Suprapubic skin (tissue), 3 donors: ENCODE data around the gene CALCA.

Experiments used
- POLR2A ChIP-seq, 2 donors: fragments of 450-650 bp; IDR thresholded peaks; one replicate each; pipeline ENCODE4 v1.6.1; 2017; ENCODE audit warnings: antibody characterized with exemption in 2 of 2, mild to moderate bottlenecking in 2 of 2, moderate library complexity in 2 of 2
- TF ChIP-seq, protein P1 (sequence below), 2 donors: fragments of 200-600 bp in 1 of 2; fragments of 450-650 bp in 1 of 2; sonication (generic) in 1 of 2; IDR thresholded peaks; one replicate each; pipeline ENCODE4 v1.5.1; 2016 to 2019; ENCODE audit warnings: antibody characterized with exemption in 2 of 2, mild to moderate bottlenecking in 1 of 2, moderate library complexity in 1 of 2

DNA sequence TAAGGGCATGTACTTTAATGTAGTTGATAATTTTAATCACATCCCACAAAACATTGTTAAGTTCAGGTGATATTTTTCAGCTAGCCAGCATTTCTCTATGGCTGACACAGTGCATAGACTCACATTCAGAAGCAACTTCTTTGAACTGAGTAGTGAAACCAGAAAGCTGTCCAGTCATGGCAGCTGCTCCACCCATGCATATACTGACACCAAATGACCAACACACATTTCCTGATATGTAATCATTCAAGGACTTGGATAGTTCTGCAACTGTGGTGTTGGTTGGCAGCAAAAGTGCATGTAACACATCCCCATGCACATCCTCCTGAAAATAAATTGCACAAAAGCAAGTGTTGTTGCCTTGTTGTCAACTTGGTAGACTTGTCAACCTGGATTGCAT is 39.7 kb downstream of the CALCA start:
- no peak for TF ChIP-seq POLR2A (IDR thresholded peaks at IDR 0.05)
- TF ChIP-seq, protein P1, sequence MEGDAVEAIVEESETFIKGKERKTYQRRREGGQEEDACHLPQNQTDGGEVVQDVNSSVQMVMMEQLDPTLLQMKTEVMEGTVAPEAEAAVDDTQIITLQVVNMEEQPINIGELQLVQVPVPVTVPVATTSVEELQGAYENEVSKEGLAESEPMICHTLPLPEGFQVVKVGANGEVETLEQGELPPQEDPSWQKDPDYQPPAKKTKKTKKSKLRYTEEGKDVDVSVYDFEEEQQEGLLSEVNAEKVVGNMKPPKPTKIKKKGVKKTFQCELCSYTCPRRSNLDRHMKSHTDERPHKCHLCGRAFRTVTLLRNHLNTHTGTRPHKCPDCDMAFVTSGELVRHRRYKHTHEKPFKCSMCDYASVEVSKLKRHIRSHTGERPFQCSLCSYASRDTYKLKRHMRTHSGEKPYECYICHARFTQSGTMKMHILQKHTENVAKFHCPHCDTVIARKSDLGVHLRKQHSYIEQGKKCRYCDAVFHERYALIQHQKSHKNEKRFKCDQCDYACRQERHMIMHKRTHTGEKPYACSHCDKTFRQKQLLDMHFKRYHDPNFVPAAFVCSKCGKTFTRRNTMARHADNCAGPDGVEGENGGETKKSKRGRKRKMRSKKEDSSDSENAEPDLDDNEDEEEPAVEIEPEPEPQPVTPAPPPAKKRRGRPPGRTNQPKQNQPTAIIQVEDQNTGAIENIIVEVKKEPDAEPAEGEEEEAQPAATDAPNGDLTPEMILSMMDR (IDR thresholded peaks at IDR 0.05): no peak
